ENCODE data around the gene LNX1. TPM values are rescaled to one million over a fixed set of nuclear protein-coding genes. Genes with fewer than 3 reads are reported as not detected.

Gene LNX1
- total RNA-seq, 1 experiment from 2014 or later: 3.3 TPM

- Histone ChIP-seq H2AFZ (ENCODE audit: low read depth, low read length, poor library complexity, severe bottlenecking) (no peak overlapping the region), H3K27ac (ENCODE audit: low read depth, low read length) (no peak overlapping the region), H3K4me2 (ENCODE audit: low read length) (no peak overlapping the region), H3K4me3 (replicated peaks in 1 of 2; ENCODE audit: low read depth in 1 of 2, low read length in 2 of 2) (no peak overlapping the region), H3K79me2 (ENCODE audit: insufficient read depth, low read length) (no peaks in the 10 kb centered on the region), H3K4me1 (ENCODE audit: control insufficient read depth in 1 of 2, insufficient read depth in 2 of 2, low read length in 2 of 2) (no peaks in the 10 kb centered on the region), H4K20me1 (ENCODE audit: insufficient read depth) (no peaks in the 10 kb centered on the region), H3K9me3 (ENCODE audit: control insufficient read depth in 1 of 2, insufficient read depth in 1 of 2, low read depth in 1 of 2, low read length in 2 of 2) (no peaks in the 10 kb centered on the region), H3K9me2 (ENCODE audit: insufficient read depth) (no peaks in the 10 kb centered on the region), H3K27me3 (ENCODE audit: insufficient read depth, low read length) (peaks cover 20% of the 10 kb centered on the region; the same call in 1 of the 2 replicates), H3K36me3 (ENCODE audit: control insufficient read depth in 1 of 2, insufficient read depth in 2 of 2, low read length in 2 of 2) (no peaks in the 10 kb centered on the region), H3K9ac (ENCODE audit: low read length) (no peak overlapping the region)
- no peak for ATAC-seq
- RAD21 ChIA-PET (ENCODE audit: low non-redundant PET in 1 of 2, low total read pairs in 2 of 2, uncharacterized antibody in 2 of 2, unreplicated experiment in 2 of 2): no interaction called here
- CTCF ChIA-PET: no interaction called here
- BruUV-seq (replicated peaks): no TSS peak
- DNase-seq (ENCODE audit: low read depth, low spot score): no peak
- TF ChIP-seq CBX3 (IDR thresholded peaks at IDR 0.05; ENCODE audit: low read depth): no peak
- TF ChIP-seq MAX (IDR thresholded peaks at IDR 0.05): no peak
- no peak for TF ChIP-seq POLR2AphosphoS5 (IDR thresholded peaks at IDR 0.05; ENCODE audit: low read depth, low read length)
- TF ChIP-seq ZNF274 (IDR thresholded peaks at IDR 0.05; ENCODE audit: low read depth, low read length): no peak
- no peak for TF ChIP-seq POLR2A (IDR thresholded peaks at IDR 0.05; ENCODE audit: borderline replicate concordance, extremely low read depth, insufficient read depth, insufficient read length)
- TF ChIP-seq EZH2 (IDR thresholded peaks at IDR 0.05): no peak
- TF ChIP-seq, protein P1, sequence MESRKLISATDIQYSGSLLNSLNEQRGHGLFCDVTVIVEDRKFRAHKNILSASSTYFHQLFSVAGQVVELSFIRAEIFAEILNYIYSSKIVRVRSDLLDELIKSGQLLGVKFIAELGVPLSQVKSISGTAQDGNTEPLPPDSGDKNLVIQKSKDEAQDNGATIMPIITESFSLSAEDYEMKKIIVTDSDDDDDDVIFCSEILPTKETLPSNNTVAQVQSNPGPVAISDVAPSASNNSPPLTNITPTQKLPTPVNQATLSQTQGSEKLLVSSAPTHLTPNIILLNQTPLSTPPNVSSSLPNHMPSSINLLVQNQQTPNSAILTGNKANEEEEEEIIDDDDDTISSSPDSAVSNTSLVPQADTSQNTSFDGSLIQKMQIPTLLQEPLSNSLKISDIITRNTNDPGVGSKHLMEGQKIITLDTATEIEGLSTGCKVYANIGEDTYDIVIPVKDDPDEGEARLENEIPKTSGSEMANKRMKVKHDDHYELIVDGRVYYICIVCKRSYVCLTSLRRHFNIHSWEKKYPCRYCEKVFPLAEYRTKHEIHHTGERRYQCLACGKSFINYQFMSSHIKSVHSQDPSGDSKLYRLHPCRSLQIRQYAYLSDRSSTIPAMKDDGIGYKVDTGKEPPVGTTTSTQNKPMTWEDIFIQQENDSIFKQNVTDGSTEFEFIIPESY (IDR thresholded peaks at IDR 0.05; ENCODE audit: extremely low read depth, insufficient replicate concordance, low read length): no peak
- intact Hi-C loops (cut with micrococcal nuclease): no loop called here
- POLR2A ChIA-PET: no interaction called here
Measured at GRCh38 chr4:53532521-53532920, 58.8 kb downstream of the LNX1 start.

- intact Hi-C loops (cut with micrococcal nuclease): no loop called here
- BruUV-seq (replicated peaks): no TSS peak
- CTCF ChIA-PET: no interaction called here
- peaks cover 22% of the 10 kb centered on the region for H3K27me3 ChIP-seq (ENCODE audit: insufficient read depth, low read length)
- no peaks in the 10 kb centered on the region for H3K36me3 ChIP-seq (ENCODE audit: control insufficient read depth in 1 of 2, insufficient read depth in 2 of 2, low read length in 2 of 2)
- H3K4me3 ChIP-seq (replicated peaks in 1 of 2; ENCODE audit: low read depth in 1 of 2, low read length in 2 of 2): no peak overlapping the region
- POLR2A ChIA-PET: no interaction called here
- no peaks in the 10 kb centered on the region for H3K4me1 ChIP-seq (ENCODE audit: control insufficient read depth in 1 of 2, insufficient read depth in 2 of 2, low read length in 2 of 2)
- H3K79me2 ChIP-seq (ENCODE audit: insufficient read depth, low read length): no peaks in the 10 kb centered on the region
- RAD21 ChIA-PET (ENCODE audit: low non-redundant PET in 1 of 2, low total read pairs in 2 of 2, uncharacterized antibody in 2 of 2, unreplicated experiment in 2 of 2): no interaction called here
- H3K9ac ChIP-seq (ENCODE audit: low read length): no peak overlapping the region
- DNase-seq (ENCODE audit: low read depth, low spot score) (no peak), ATAC-seq (no peak)
- H2AFZ ChIP-seq (ENCODE audit: low read depth, low read length, poor library complexity, severe bottlenecking): no peak overlapping the region
- no peak overlapping the region for H3K27ac ChIP-seq (ENCODE audit: low read depth, low read length)
- no peaks in the 10 kb centered on the region for H3K9me2 ChIP-seq (ENCODE audit: insufficient read depth)
- H4K20me1 ChIP-seq (ENCODE audit: insufficient read depth): no peaks in the 10 kb centered on the region
- TF ChIP-seq SP1 (IDR thresholded peaks at IDR 0.05; ENCODE audit: low read depth): no peak
- H3K9me3 ChIP-seq (ENCODE audit: control insufficient read depth in 1 of 2, insufficient read depth in 1 of 2, low read depth in 1 of 2, low read length in 2 of 2): no peaks in the 10 kb centered on the region
- no peak overlapping the region for H3K4me2 ChIP-seq (ENCODE audit: low read length)
Measured at GRCh38 chr4:53531585-53532224, 59.6 kb downstream of the LNX1 start.

Measured in HCT116 (cell line).